H54 (cell line): ENCODE results near the gene KCNG2.
"Not testable (repeated sequence)": the region's sequence is repeated elsewhere in the genome, so short reads cannot be mapped to it uniquely, and the experiment has no call there.

Experiments
- DNase-seq: peaks from one replicate; pipeline ENCODE4 v3.0.0; 2011; ENCODE audit warnings: low spot score, mixed read lengths; ENCODE audit not compliant: insufficient read length
- FAIRE-seq: peaks from 3 replicates; lab custom pipeline; 2011; peaks lifted over from hg19 to GRCh38; lab: Jason Lieb, UNC
- POLR2A ChIP-seq: IDR thresholded peaks from 2 replicates; pipeline ENCODE4 v1.6.1; 2011; ENCODE audit warnings: low read depth, mild to moderate bottlenecking, low read length

The KCNG2 gene

DNA sequence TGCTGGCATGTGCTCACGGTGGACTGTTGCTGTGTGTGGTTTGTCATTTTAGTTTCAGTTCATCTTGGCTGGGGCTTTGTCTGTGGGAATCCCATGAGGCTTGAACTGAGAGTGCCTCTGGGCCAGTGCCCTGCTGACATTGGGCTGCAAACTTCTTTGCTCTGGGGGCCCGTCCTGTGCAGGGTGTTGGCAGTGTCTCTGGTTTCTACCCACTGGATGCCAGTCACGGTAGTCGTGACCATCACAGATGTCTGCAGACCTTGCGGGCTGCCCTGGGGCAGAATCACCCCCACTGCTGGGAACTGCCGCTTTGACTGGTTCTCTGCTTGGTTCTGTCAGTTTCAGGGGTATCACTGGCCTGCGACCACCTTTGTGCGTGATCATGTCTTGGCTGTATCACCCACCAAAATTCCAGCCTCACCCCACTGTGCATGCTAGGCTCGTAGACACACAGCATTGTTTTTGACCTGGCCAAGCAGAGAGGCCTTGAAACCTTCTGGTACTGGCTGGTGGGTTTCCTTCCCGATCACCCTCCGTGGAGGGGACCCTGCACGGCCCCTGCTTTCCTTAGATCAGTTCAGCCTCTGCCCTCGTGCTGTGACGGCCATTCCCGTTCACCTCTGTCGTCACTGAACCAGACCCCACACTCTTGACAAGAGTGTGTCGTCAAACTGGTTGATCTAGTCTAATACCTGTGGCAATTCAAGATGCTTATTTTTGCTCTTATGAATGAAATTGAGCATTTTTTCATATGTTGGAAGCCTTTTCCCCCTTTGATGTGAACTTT is 57.6 kb downstream of the KCNG2 start:
- TF ChIP-seq POLR2A: no peak
- DNase-seq (no peak), FAIRE-seq (no peak)

DNA sequence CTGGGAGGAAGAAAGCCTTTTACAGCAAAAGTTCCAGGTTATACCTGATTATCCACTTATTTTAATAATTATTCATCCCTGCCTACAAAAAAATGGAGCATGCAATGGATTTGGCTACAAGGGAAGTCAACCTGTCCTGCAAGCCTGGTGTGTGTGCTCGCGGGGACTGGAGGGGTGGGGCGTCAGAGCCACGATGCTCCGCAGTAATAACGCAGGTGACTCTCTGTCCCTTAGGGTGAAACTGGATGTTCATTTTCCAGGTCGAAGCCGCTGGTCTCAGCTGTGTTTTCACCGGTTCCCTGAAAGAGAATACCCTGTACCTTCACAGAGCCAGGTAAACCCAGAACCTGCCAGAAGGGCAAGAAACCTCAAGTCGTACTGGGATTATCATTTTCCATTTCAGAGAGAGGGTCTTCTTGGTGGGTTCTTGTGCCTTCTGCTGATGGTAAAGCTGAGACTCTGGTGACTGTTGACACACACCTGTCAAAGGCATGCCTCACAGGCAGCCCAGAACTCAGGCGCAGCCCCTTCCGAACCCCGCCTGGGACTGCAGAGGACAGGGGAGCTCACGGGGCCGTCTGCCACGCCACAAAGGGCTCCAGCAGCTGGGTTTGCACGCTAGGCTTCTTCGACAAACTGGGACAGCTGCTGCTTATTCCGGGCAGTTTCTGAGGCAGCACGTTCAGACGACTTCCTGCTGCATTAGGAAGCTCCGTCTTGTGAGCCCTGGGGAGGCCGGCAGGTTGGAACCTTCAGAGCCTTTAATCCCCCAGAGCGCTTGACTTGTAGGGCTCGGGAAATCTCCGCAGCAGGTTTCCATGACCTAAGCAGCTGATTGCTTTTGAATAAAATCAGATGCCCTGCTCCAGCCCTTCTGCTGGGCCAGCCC is 58.6 kb downstream of the KCNG2 start:
- no peak for TF ChIP-seq POLR2A
- DNase-seq (no peak), FAIRE-seq (no peak)

DNA sequence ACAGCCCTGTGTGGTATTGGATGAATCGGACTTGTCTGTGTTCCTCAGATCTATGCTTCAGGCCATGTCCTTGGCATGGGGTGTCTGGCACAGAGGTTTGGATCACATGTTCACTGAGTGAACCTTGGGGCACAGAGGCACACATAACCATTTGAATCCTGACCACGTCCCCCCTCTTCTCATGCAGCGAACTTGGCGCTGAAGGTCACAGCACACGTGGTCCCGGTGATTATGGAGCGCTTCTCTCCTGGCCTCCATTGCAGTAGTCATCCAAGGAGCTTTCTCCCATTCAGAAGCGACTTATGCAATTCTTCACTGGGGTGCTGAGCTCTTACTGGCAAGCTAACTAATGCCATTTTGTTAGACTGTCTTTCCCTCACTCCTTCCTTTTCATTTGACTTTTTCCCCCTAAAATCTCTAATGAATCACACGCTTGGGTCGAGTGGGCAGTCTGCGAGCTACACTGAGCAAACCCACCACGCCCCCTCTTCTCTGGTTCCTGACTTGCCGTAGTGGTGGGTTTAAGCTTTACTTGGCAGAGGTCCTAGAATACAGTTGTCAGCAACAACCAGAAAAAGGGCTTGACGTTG is 59.4 kb downstream of the KCNG2 start:
- no peak for FAIRE-seq
- no peak for TF ChIP-seq POLR2A
- no peak for DNase-seq

DNA sequence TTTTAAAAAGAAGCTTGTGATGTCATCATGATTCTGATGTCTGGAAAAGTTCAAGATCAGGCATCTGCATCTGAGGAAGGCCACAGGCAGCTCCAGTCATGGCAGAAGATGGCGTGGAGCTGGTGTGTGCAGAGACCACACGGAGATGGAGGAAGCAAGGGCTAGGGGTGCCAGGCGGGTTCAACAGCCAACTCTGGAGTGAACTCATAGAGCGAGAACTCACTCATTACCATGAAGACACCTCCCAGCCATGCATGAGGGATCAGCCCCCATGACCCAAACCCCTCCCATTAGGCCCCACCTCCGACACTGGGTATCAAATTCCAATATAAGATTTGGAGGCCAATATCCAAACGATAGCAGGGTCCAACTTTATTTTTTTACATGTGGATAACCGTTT is 61.6 kb downstream of the KCNG2 start:
- no peak for FAIRE-seq

DNA sequence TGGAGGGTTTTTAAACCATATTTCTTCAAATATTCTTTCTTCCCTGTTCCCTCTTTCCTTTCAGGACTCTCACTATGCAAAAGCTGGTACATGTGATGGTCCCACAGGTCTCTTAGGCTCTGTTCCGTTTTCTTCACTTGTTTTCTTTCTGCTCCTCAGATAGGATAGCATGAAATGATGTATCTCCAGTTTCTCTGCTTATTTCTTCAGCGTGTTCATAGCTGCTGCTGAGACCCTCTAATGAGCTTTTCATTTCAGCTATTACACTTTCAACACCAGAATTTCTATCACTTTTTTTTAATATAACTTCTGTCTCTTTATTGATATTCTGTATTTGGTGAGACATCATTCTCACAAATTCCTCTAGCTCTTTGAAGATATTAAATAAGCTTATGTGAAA is 63.9 kb downstream of the KCNG2 start:
- TF ChIP-seq POLR2A: no peak
- FAIRE-seq (no peak), DNase-seq (no peak)

More for the DNA sequence above, 61.6 kb downstream of the KCNG2 start:
- TF ChIP-seq POLR2A: no peak
- DNase-seq: no peak

DNA sequence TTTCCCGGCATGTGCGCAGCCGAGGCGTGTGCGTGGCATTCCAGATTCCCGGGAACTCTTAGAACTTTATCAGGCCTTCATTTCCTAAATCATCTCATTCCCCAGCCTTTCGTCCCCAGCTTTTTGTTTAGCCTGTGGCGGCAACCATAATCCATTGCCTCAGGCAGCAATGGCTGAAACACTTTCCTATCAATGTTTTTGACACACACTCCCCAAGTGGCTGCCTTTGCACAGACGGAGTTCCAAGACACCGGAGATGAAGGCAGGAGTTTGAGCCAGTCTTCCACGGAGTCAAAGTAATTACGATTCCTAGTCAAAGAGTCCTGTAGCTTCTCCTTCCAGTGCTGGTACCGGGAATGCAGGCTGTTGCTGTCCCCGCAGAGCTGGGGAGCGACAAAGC is 64.8 kb downstream of the KCNG2 start:
- TF ChIP-seq POLR2A: no peak
- FAIRE-seq: no peak
- DNase-seq: no peak

DNA sequence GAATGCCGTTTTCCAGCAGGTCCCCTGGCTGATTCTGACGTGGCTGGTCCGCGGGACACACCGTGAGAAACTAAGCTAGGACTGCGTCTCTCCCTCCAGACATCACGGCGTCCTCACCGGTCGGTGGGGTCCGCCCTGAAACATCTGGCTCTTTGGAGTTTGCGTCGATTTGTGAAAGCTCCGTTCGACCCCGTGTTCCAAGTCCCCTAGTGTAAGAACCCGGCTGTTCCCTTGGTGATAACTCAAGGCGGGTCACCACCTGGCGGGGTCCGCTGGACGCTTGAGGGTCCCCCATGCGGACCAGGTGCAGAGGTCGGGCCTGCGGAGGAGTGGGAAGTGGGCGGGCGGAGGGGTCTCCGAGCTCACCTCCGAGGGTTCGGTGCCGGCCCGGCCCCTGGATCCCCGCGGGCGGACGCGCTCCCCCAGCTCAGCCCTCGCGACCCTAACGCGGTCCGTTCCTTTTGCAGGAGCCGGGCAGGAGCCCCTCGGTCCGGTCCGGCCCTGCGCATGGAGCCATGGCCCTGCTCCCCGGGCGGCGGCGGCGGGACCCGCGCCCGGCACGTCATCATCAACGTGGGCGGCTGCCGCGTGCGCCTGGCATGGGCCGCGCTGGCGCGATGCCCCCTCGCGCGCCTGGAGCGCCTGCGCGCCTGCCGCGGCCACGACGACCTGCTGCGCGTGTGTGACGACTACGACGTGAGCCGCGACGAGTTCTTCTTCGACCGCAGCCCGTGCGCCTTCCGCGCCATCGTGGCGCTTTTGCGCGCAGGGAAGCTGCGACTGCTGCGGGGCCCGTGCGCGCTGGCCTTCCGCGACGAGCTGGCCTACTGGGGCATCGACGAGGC is 65.6 kb downstream of the KCNG2 start:
- DNase-seq (no peak), FAIRE-seq (no peak)
- no peak for TF ChIP-seq POLR2A

DNA sequence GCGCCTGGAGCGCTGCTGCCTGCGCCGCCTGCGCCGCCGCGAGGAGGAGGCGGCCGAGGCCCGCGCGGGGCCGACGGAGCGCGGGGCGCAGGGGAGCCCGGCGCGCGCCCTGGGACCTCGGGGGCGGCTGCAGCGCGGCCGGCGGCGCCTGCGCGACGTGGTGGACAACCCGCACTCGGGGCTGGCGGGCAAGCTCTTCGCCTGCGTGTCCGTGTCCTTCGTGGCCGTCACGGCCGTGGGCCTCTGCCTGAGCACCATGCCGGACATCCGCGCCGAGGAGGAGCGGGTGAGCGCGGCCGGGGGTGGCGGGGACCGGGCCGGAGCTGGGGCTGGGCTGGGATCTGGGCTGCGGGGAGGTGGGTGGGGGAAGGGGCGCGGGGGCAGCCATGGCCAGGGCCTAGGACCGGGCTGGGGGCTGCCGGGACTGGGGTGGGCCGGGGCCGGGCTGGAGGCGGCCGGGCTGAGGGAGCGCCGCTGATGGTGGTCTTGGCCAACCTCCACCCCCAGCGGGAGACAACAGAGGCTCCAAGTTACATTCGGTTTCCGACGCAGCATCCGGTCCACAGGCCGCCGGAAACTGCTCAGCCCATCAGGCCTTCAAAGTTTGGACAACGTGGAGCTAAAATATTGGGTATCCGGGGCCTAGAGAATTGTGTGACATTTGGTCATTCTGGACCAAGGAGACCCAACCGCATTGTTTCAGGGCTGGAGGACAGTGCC is 66.4 kb downstream of the KCNG2 start:
- TF ChIP-seq POLR2A: no peak
- no peak for DNase-seq
- no peak for FAIRE-seq

DNA sequence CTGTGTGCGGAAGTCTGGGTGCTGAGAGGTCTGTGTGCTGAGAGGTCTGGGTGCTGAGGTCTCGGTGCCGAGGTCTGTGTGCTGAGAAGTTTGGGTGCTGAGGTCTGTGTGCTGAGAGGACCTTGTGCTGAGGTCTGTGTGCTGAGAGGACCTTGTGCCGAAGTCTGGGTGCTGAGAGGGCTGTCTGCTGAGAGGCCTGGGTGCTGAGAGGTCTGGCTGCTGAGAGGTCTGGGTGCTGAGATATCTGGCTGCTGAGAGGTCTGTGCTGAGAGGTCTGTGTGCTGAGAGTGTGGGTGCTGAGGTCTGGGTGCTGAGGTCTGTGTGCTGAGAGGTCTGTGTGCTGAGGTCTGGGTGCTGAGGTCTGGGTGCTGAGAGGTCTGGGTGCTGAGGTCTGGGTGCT is 67.2 kb downstream of the KCNG2 start:
- not testable (repeated sequence) for FAIRE-seq, DNase-seq

DNA sequence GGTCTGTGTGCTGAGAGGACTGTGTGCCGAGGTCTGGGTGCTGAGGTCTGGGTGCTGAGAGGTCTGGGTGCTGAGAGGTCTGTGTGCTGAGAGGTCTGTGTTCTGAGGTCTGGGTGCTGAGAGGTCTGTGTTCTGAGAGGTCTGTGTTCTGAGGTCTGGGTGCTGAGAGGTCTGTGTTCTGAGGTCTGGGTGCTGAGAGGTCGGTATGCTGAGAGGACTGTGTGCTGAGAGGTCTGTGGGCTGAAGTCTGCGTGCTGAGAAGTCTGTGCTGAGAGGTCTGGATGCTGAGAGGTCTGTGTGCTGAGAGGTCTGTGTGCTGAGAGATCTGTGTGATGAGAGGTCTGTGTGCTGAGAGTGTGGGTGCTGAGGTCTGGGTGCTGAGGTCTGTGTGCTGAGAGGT is 68.2 kb downstream of the KCNG2 start:
- FAIRE-seq: not testable (repeated sequence)

DNA sequence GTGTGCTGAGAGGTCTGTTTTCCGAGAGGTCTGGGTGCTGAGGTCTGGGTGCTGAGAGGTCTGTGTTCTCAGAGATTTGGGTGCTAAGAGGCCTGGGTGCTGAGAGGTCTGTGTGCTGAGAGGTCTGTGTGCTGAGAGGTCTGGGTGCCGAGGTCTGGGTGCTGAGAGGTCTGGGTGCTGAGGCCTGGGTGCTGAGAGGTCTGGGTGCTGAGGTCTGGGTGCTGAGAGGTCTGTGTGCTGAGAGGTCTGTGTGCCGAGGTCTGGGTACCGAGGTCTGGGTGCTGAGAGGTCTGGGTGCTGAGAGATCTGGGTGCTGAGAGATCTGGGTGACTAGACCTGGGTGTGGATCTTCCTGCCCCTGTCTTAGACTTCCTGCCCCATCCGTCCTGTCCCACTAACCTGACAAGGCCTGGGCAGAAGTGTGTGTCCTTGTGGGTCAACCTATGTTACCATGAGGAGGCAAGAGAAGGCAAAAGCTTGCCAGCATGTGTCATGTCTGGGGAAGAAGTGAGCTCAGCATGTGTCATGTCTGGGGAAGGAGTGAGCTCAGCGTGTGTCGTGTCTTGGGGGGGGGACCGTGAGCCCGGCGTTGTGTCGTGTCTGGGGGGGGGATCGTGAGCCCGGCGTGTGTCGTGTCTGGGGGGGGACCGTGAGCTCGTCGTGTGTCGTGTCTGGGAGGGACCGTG is 69.3 kb downstream of the KCNG2 start:
- TF ChIP-seq POLR2A: no peak
- DNase-seq (no peak), FAIRE-seq (no peak)

More for the DNA sequence above, 68.2 kb downstream of the KCNG2 start:
- DNase-seq: not testable (repeated sequence)

DNA sequence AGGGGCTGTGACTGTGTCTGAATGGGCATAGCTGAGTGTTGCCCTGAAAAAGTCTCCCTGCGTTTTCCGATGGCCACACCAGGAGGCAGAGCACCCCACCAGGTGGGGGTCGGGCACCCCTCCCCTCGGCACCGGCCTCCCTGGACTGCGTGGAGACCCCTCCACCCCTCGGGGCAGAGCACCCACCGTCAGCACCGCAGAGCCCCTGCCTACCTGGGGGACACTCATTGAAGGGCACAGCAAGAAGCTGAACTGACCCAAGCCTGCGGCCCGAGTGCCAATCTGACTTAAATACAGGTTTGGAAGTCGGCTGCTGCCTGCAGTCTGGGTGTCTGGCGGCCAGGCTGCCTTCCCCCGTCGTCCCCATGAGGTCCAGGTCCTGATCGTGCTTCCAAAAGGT is 69.9 kb downstream of the KCNG2 start:
- no peak for TF ChIP-seq POLR2A
- DNase-seq: no peak
- no peak for FAIRE-seq

DNA sequence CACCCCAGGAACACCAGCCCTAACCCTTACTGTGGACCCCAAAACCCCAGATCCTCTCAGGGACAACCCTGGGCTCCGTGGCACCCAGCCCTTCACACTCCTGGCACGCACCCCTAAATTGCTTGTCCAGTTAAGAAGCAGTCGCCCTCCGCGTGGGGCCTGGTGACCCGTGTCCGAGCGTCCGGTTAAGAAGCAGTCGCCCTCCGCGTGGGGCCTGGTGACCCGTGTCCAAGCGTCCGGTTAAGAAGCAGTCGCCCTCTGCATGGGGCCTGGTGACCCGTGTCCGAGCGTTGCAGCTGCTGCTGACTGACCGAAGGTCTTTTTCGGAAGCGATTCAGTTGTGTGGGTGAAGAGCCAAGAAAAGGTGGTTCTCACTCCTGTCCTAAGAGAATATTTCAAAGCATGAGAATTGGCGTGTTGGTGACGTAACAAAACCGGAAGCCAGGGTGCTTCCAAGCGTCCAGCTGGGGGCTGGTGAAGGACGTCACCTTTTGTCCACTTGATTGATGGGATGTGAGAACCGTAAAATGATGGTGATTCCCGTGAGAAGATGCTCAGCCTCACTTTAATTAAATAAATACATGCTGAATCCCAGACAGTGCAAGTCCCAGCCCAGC is 70.5 kb downstream of the KCNG2 start:
- FAIRE-seq: no peak
- DNase-seq: no peak
- TF ChIP-seq POLR2A: no peak
